Stimulated activated CD8-positive, alpha-beta memory T cell treated with anti-CD3 and anti-CD28 coated beads, Interleukin-7, amount 100 ng/mL, for 4 hours (primary cell): ENCODE results near the gene CHPF2.

Experiments used
- DNase-seq, 2 donors: peaks; one replicate each; pipeline ENCODE4 v3.0.0-alpha.2; 2020; ENCODE audit warnings: low read depth in 2 of 2

Gene CHPF2

DNA sequence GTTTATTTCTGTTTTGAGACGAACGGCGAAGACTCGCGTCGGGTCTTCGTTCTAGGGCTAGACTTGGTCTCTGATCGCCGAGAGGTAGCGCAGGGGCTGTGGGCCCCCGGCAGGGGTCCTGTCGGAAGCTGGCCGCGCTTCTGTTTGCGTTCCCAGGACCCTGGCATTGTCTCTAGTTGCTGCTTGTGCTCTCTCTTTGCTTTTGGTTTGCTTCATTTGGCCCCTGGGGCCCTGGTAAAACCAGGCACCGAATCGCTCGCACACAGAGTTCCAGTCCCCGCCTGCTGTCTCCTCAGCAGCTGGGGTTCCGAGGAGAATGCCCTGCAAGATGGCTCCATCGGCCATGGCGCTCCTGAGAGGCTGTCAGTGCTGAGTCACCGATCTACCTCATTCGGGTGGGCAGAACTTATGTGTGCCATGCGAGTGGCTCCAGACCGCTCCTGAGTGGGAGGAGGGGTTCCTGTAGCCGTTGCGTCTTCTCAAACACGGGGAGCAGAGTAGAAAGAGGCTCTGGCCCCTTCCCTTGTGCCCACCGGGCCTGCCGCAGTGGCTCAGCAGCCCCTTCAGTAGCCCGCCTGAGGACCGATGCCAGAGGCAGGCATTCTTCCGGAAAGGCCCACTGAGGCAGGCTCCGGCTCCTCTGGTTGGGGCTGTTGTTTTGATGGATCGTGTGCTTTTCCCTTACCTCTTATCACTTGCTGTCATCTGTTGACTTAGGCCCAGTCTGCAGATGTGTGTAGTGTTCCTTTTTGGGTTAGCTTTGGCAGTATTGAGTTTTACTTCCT is 826 bp downstream of the CHPF2 start:
- peak; percentile 74 to 77 for DNase-seq

DNA sequence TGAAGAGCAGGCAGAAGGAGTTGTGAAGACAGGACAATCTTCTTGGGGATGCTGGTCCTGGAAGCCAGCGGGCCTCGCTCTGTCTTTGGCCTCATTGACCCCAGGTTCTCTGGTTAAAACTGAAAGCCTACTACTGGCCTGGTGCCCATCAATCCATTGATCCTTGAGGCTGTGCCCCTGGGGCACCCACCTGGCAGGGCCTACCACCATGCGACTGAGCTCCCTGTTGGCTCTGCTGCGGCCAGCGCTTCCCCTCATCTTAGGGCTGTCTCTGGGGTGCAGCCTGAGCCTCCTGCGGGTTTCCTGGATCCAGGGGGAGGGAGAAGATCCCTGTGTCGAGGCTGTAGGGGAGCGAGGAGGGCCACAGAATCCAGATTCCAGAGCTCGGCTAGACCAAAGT is 1.5 kb downstream of the CHPF2 start:
- DNase-seq: no peak

- DNase-seq: no peak
Observed at GRCh38 chr7:151235091-151235787, 3.0 kb downstream of the CHPF2 start.

- no peak for DNase-seq
Observed at GRCh38 chr7:151236406-151236805, 4.1 kb downstream of the CHPF2 start.

- no peak for DNase-seq
Observed at GRCh38 chr7:151237244-151238189, 5.2 kb downstream of the CHPF2 start.

DNA sequence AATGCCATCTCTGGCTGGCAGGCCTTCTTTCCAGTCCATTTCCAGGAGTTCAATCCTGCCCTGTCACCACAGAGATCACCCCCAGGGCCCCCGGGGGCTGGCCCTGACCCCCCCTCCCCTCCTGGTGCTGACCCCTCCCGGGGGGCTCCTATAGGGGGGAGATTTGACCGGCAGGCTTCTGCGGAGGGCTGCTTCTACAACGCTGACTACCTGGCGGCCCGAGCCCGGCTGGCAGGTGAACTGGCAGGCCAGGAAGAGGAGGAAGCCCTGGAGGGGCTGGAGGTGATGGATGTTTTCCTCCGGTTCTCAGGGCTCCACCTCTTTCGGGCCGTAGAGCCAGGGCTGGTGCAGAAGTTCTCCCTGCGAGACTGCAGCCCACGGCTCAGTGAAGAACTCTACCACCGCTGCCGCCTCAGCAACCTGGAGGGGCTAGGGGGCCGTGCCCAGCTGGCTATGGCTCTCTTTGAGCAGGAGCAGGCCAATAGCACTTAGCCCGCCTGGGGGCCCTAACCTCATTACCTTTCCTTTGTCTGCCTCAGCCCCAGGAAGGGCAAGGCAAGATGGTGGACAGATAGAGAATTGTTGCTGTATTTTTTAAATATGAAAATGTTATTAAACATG is 6.0 kb downstream of the CHPF2 start:
- DNase-seq: no peak

- no peak for DNase-seq
Observed at GRCh38 chr7:151238924-151239836, 6.9 kb downstream of the CHPF2 start.

GRCh38 chr7:151239837-151240459 is 7.7 kb downstream of the CHPF2 start:
- DNase-seq: no peak

DNA sequence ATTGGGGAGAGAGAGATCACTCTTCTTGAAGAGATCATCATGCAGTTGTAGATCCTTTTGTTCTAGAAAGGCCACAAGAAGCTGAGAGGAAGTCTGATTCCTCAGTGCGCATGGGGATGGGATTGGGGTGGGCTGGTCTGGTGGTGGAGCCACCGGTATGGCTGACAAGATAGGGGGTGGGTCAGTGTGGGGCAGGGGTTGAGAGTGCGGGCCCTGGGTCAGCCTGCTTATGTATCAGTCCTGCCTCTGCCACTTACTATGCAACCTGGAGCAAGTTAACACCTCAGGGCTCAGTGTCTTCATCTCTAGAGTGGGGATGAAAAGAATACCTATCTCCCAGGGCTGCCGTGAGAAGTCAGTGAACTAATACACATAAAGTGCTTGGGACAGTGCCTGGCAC is 8.3 kb downstream of the CHPF2 start:
- no peak for DNase-seq

GRCh38 chr7:151240942-151241754 is 8.9 kb downstream of the CHPF2 start:
- no peak for DNase-seq

GRCh38 chr7:151241755-151242096 is 9.4 kb downstream of the CHPF2 start:
- DNase-seq: no peak

DNA sequence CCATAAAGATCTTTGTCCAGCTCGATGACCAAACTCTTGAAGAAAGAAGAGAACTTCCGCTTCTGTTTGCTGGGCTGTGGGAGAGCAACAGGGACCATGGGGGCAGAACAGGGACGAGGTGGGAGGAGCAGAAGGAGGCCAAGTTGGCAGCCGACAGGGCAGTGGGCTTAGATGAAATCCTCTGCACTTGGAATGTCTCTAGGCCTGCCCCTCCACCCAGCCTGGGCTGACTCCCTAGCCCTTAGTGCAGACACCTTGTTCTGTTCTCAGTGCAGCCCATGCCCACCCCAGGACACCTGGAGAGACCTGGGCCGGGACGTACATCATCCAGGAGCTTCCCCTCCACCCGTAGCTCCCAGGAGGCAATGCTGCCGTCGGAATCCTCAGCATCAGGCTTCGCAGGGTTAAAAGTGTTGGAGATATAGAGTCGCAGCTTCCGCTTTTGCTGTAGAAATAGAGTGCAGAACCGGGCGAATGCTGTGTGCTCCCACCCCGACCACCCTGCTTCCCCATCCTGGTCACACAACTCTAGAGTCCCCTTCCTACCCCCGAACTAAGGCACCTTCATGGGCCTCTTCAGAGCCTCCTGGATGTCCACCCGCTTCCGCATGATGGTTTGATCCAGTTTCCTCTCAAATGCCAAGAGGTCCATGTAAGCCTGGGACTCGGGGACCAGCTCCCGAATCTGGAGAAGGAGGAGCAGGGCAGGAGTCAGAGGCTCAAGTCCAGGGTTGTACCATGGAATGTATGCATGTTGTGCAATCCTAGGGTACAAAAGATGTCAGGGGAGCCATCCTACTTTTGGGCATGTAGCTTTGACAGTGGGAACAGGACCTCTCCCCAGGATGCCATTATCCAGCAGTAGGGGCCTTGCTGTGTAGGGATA is 10.1 kb downstream of the CHPF2 start:
- DNase-seq: no peak

GRCh38 chr7:151243045-151243349 is 10.7 kb downstream of the CHPF2 start:
- DNase-seq: no peak

- DNase-seq: no peak
Observed at GRCh38 chr7:151243408-151244195, 11.3 kb downstream of the CHPF2 start.

- peak in 1 of 2 donors; percentile 28 for DNase-seq
Observed at GRCh38 chr7:151244196-151244840, 12.0 kb downstream of the CHPF2 start.

- no peak for DNase-seq
Observed at GRCh38 chr7:151244841-151245346, 12.6 kb downstream of the CHPF2 start.
